ENCODE results near the gene C2CD3.
"Not testable (repeated sequence)": the region's sequence is repeated elsewhere in the genome, so short reads cannot be mapped to it uniquely, and the experiment has no call there.

Gene C2CD3

DNA sequence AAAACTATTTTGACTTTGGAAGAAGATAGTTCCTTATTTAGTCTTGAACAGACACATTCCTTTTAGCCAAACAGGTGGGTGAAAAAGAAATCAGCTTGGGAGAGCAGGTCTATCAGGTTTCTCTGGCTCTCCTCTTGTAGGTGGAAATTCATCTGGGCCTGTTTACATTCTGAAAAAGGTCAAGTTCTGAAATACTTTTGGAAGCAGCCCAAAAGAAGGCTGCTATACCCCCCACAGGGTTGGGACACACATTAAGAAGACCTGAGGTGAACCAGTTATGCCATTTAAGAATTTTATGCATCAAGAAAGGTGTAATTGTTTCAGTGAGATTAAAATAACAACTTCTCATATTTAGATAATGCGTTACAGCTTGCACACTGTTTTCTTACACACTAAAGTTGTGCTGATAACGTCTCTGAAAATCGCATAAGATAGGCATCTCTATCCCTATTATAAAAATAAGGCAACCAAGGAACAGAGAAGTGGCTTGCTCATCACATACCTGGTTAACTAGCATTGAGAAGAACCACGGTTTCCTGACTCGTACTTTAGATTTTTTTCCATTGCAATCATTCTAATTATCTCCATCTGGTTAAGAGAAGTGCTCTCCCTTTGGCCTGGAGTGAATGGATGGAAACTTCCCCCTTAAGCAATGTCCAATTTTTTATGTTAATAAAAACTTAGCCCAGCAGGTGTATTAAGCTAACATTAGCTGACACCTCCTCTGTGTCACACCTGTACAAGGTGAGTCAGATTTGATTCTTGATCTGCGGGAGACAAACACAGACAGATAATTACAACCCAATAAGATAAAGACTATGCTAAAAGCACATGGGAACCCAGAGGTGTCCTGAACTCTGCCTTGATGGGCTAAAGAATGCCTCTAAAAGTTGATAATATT lies 101.4 kb downstream of the C2CD3 start:
- no peak for DNase-seq (ENCODE audit: low read depth)

DNA sequence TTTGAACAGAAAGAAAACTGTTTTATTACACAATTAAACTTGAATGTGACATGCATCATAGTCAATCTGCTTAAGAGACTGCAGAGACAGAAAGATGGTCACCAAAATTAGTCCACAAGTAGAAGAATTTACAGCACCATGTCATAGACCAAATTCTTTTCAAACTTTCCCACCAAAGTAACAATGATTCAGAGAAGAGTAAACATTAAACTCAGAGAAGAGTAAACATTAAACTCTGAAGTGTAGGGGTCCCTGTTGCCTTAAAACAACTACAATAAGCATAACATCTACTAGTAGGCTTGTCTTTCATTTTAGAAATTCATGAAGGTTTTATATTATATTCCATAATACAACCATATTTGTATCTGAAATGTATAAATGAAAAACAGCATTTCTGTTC lies 104.1 kb downstream of the C2CD3 start:
- DNase-seq (ENCODE audit: low read depth) = not testable (repeated sequence)

DNA sequence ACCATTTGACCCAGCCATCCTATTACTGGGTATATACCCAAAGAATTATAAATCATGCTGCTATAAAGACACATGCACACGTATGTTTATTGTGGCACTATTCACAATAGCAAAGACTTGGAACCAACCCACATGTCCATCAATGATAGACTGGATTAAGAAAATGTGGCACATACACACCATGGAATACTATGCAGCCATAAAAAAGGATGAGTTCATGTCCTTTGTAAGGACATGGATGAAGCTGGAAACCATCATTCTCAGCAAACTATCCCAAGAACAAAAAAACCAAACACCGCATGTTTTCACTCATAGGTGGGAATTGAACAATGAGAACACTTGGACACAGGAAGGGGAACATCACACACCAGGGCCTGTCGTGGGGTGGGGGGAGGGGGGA lies 105.3 kb downstream of the C2CD3 start:
- DNase-seq (ENCODE audit: low read depth) = not testable (repeated sequence)

GRCh38 chr11:74063628-74064027 lies 107.2 kb downstream of the C2CD3 start:
- DNase-seq (ENCODE audit: low read depth) = not testable (repeated sequence)

DNA sequence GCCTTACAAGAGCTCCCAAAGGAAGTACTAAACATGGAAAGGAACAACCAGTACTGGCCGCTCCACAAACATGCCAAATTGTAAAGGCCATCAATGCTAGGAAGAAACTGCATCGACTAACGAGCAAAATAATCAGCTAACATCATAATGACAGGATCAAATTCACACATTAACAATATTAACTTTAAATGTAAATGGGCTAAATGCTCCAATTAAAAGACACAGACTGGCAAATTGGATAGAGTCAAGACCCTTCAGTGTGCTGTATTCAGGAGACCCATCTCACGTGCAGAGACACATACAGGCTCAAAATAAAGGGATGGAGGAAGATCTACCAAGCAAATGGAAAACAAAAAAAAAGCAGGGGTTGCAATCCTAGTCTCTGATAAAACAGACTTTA lies 109.2 kb downstream of the C2CD3 start:
- DNase-seq (ENCODE audit: low read depth) = not testable (repeated sequence)

DNA sequence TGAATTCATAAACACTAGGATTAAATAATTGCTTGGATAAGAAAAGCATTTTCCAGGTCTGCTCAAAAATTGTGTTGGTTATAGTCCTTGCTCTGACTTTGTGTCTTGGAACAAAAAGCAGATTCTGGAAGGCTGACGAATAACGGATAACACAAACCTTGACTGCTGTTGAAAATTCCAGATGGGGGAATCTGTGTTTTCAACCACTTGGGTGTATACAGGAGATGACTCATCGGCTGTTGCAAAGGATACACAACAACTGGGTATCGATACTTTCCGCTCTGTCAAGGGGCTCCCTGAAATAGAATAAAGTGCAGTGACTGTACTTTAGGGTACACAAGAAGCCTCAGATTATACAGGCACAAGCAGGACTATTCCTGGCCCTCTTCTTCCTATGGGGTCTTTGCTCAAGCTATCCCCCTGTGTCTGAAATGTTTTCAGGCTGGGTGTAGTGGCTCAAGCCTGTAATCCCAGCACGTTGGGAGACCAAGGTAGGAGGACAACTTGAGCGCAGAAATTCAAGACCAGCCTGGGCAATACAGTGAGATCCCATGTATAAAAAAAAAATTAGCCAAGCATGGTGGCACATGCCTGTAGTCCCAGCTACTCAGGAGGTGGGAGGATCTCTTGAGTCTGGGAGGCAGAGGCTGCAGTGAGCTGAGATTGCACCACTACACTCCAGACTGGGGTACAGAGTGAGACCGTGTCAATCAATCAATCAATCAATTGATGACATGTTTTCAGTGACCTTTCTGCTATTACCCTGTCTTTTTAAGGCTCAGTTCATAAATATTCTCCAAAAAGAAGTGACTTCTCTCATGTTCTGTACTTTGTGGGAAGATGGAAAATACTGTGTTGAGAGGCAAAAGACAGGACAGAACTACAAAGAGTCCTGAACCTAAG lies 113.3 kb downstream of the C2CD3 start:
- DNase-seq (ENCODE audit: low read depth) = no peak

DNA sequence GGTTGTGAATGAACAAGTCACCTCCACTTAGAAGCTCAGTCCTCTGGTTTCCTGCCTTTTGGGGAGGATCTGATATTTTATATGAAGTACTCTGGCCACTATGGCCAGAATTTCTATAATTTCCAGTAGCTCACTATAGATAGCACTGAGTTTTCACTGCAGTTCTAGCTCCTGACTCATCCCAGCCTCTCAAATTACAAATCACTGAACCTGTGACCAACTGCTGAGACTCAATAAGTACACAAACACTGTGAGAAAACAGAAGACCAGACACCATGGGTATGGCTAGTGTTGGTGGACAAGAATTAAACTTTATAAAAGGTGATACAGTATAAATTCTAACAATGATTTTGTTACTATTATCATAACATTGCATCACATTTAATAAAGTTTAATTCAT lies 114.9 kb downstream of the C2CD3 start:
- DNase-seq (ENCODE audit: low read depth) = no peak

DNA sequence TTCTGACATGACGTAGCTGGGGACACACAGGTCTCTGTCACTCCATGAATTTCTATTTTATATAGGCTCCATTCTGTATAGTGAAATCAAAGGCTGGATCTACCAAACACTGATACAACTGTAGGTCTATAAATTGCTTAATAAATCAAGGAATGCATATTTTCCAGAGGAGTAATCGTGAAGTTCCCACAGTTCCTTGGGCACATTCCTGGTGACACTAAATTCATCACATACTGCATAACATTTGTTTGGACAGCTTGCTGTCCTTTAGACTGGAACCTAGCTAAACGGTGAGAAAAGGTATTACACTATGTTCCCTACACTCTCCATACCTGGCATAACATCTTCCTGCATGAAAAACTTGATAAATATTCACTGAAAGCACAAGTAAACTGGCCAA lies 120.3 kb downstream of the C2CD3 start:
- no peak for DNase-seq (ENCODE audit: low read depth)

DNA sequence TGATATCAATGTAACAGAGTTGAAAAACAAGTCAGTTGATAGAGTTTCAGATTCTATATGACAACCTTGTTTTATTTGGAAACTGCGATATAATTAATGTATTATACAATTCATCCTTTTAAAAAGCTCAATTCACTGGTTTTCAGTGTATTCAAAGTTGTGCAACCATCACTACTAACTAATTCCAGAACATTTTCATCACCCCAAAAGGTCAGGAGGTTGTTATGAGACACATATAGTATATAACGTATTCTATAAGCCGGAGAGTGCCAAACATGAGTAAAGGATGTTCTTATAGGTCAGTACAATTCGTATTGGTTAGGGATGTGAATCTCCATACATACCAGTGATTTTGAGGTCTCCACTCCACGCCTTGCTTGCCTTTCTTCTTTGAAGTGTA lies 121.8 kb downstream of the C2CD3 start:
- DNase-seq (ENCODE audit: low read depth) = no peak

GRCh38 chr11:74044538-74044937 lies 126.3 kb downstream of the C2CD3 start:
- DNase-seq (ENCODE audit: low read depth) = no peak

GRCh38 chr11:74043450-74043849 lies 127.4 kb downstream of the C2CD3 start:
- no peak for DNase-seq (ENCODE audit: low read depth)

DNA sequence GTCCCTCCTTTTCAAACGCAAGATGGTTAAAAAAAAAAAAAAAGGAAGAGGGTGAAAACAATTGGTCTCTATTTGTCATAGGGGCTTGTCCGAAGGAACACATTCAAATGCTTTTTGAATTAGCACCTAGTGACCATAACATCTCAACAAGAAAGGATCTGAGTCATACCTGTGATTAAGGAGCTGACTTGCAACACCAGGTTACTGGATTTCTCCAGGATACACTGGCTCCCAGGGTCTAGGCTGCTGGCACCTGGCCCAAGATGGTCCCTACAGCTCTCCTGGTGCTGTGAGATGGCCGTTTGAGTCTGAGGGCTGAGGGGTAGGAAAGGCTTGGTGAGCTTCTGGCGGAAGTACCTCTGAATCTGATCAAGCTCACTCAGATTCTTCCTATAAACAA lies 133.5 kb downstream of the C2CD3 start:
- no peak for DNase-seq (ENCODE audit: low read depth)

DNA sequence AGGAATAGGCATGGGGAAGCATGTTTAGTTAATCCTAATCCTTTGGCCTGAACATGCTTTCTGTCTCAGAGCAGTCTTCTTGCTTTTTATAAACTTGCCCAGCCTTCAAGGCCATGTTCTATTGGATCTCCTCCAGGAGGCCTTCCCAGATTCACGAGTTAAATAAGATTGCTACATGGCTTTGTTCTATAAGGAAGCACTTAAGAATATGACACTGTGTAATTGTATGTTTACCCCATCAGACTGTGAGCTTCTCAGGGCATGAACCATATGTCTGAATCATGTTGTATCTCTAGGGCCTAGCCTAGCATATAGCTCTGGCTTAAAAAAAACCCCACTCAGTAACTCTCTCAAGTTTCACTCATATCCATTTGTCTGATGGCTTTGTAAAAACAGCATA lies 135.5 kb downstream of the C2CD3 start:
- DNase-seq (ENCODE audit: low read depth) = no peak

DNA sequence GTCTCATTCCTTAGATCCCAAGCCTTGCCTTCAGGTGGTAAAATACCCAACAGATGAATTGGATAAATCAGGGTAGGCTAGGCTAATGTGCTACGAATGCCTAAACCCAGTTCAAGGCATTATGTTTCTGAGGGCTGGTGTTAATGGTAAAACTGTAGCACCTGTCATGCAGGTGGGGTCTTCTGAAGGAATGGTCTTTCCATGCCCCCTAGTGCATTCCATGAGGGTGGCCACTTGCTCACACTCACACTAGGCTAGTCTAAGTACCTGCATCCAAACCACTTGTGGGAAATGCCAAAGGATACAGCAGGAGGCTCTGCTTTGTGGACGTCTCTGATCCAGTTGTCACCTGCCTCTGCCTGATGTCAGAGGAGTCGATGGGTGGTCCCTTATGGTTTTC lies 137.8 kb downstream of the C2CD3 start:
- DNase-seq (ENCODE audit: low read depth) = no peak

- no peak for DNase-seq (ENCODE audit: low read depth)
Observed at GRCh38 chr11:74030723-74031676, 139.8 kb downstream of the C2CD3 start.

DNA sequence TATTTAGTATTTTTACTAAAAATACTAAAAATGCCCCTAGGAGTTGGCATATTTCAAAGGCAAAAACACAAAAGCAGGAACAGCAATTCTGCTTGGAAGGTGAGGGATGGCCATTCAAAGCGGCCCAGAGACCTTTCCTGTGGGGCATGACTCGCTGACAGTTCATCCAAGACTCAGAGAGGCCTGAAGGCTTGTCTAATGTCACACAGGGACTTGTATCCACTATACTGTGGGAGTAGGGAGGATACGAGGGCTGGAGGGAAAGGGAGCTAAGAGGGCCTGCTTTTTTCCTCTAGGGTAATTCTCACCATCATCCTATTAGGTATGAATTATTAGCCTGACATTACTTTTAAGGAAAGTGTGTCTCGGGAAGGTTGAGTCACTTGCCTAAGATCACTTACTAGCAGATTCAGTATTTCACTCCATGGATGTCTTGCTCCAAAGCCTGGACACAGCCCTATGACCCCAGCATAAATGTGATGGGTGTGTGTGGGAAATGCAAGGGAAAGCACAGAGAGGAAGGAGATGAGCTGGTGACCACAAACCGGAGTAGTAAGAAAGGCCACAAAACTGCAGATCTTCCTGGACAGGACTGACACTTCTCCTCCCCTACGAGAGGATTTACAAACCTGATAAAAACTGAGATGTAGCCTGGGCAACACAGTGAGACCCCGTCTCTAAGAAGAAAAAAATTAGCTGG lies 145.2 kb downstream of the C2CD3 start:
- no peak for DNase-seq (ENCODE audit: low read depth)

- DNase-seq (ENCODE audit: low read depth) = no peak
Observed at GRCh38 chr11:74024261-74025029, 146.4 kb downstream of the C2CD3 start.

DNA sequence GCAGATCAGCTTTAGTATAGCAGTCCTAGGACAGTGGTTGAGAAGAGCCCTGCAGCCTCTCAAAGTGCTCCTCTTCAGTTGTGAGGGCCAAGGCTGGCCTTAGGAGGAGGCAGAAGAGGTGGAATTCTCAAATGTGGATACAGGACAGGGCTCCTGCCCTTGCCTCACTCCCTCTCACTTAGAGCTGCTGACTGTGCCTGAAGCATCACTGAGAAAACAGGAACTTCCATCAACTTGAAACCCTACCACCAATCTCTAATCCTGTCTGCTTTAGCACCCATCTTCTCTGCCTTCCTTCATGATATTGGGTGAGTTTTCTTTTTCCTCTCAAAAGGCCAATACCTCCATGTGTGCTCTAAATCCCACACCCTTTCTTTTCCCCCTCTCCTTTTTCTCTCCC lies 147.5 kb downstream of the C2CD3 start:
- DNase-seq (ENCODE audit: low read depth) = no peak

DNA sequence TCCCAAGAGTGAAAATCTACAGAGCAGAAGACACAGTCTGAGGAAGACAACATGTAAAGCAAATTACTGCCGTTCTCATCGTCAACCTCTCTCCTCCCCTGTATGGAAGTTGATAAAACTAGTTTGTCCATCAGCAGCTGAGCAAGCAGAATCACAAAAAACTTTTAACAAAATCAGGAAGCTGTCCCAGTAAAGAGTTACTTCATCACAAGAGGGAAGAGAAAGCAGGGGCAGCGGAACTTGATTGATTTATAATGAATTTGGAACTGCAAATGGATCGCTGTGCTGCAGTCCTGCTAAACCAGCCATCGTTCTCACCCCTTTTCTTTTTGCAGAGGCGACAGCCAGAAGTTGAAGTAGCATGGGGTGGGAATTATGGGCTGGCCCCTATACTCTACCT lies 148.3 kb downstream of the C2CD3 start:
- DNase-seq (ENCODE audit: low read depth) = no peak

DNA sequence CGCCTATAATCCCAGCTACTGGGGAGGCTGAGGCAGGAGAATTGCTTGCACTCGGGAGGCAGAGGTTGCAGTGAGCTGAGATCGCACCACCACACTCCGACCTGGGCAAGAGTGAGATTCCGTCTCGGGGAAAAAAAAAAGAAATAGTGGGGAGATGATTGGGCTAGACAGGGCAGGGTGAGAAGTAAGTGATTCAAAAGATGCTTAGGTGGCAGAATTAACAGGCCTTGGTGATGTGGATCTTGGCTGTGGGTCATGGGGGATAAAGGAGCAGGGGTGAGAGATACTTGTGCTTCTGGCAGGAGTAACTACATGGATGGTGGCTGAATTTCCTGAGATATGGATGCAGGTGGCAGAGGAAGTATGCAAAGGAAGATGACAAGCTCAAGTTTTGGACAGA lies 148.8 kb downstream of the C2CD3 start:
- DNase-seq (ENCODE audit: low read depth) = no peak
